Smooth muscle cell (in vitro differentiated cells): ENCODE results near the gene SNX2. TPM values are rescaled to one million over a fixed set of nuclear protein-coding genes. Genes with fewer than 3 reads are reported as not detected.

Experiments
- DNase-seq: peaks from one replicate; lab custom pipeline; 2025; ENCODE audit not compliant: unreplicated experiment; lab: John Stamatoyannopoulos, UW
- H2AFZ ChIP-seq: fragments of 200-600 bp; sonication (generic); 2 replicates; pipeline ENCODE4 v1.6.0; 2016; ENCODE audit warnings: antibody characterized with exemption, low read depth, mild to moderate bottlenecking
- H3F3A ChIP-seq: fragments of 200-600 bp; sonication (generic); 2 replicates; pipeline ENCODE4 v1.6.0; 2017; ENCODE audit warnings: antibody characterized with exemption, low read depth
- H3K27ac ChIP-seq: fragments of 200-600 bp; sonication (generic); 2 replicates; pipeline ENCODE4 v1.5.1; 2016; ENCODE audit warnings: low read depth, mild to moderate bottlenecking
- H3K27me3 ChIP-seq: fragments of 200-600 bp; sonication (generic); 2 replicates; pipeline ENCODE4 v1.6.1; 2016; ENCODE audit warnings: low read depth, mild to moderate bottlenecking
- H3K36me3 ChIP-seq: fragments of 200-600 bp; sonication (generic); 2 replicates; pipeline ENCODE4 v1.5.1; 2016; ENCODE audit warnings: low read depth
- H3K4me1 ChIP-seq: fragments of 200-600 bp; sonication (generic); 2 replicates; pipeline ENCODE4 v1.5.1; 2016; ENCODE audit warnings: low read depth
- H3K4me2 ChIP-seq: fragments of 200-600 bp; sonication (generic); 2 replicates; pipeline ENCODE4 v1.6.0; 2016; ENCODE audit warnings: mild to moderate bottlenecking
- H3K4me3 ChIP-seq: fragments of 200-600 bp; sonication (generic); 2 replicates; pipeline ENCODE4 v1.5.1; 2016; ENCODE audit warnings: mild to moderate bottlenecking
- H3K79me2 ChIP-seq: fragments of 200-600 bp; sonication (generic); 2 replicates; pipeline ENCODE4 v1.6.0; 2016; ENCODE audit warnings: low read depth, mild to moderate bottlenecking
- H3K9ac ChIP-seq: fragments of 200-600 bp; sonication (generic); 2 replicates; pipeline ENCODE4 v1.6.0; 2016; ENCODE audit warnings: low read depth
- H3K9me3 ChIP-seq: fragments of 200-600 bp; sonication (generic); replicated peaks from 2 replicates; pipeline ENCODE4 v1.5.1; 2016; ENCODE audit warnings: low read depth
- H4K20me1 ChIP-seq: fragments of 200-600 bp; sonication (generic); 2 replicates; pipeline ENCODE4 v1.6.0; 2016; ENCODE audit warnings: low read depth
- WGBS: methylation state at CpG from one replicate; pipeline ENCODE4 v1.1.7; 2016; ENCODE audit warnings: low lambda C conversion rate; 5-methylcytosine and 5-hydroxymethylcytosine counted together
- polyA plus RNA-seq: library from polyadenylated mRNA; unstranded; fragments of >200 nt; fragmentation: Nextera tagmentation; extraction: Ambion mirVana; gene quantifications from 2 replicates; pipeline ENCODE4 v1.2.1, GENCODE V29; 2016
- total RNA-seq: library from RNA; depleted of rRNA; stranded (reverse); fragments of >200 nt; gene quantifications from 2 replicates; pipeline ENCODE4 v1.2.3, GENCODE V29; 2014
- TF ChIP-seq, protein P1 (sequence below): fragments of 200-600 bp; sonication (generic); IDR thresholded peaks from 2 replicates; pipeline ENCODE4 v1.5.1; 2017; ENCODE audit warnings: borderline replicate concordance, mild to moderate bottlenecking, antibody characterized with exemption; ENCODE audit not compliant: insufficient read depth, poor library complexity, severe bottlenecking

SNX2 gene
- total and polyA plus RNA-seq, 2 experiments from 2014 or later, result 70.1 to 89.3 TPM

DNA sequence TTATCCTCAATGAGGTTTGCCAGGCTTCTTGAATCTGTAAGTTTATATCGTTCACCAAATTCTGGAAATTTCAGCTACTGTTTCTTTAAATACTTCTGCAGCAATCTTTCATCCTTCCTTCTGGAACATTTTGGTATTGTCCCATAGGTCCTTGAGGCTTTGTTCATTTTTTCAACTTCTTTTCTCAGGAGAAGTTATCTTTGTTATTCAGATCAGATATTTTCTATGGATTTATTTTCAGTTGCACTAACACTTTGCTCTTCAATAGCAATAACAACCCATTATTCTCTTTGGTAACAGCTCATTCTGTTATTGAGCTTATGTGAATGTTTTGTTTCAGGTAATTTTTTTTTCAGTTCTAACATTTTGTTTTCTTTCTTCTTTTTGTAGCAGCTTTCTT, 13.5 kb downstream of the SNX2 start:
- Histone ChIP-seq H2AFZ (no peak overlapping the region), H3K4me1 (no peaks in the 10 kb centered on the region), H3K9me3 (no peaks in the 10 kb centered on the region), H3F3A (no peaks in the 10 kb centered on the region), H3K4me3 (no peak overlapping the region), H3K9ac (no peak overlapping the region), H3K79me2 (peaks cover 96% of the 10 kb centered on the region), H4K20me1 (peaks cover 72% of the 10 kb centered on the region), H3K27ac (no peak overlapping the region), H3K27me3 (no peaks in the 10 kb centered on the region), H3K36me3 (peaks cover 9% of the 10 kb centered on the region), H3K4me2 (no peak overlapping the region)
- DNase-seq, result no peak
- WGBS, result 92% methylated on average over 1 of the region's 1 CpG
- TF ChIP-seq, protein P1, sequence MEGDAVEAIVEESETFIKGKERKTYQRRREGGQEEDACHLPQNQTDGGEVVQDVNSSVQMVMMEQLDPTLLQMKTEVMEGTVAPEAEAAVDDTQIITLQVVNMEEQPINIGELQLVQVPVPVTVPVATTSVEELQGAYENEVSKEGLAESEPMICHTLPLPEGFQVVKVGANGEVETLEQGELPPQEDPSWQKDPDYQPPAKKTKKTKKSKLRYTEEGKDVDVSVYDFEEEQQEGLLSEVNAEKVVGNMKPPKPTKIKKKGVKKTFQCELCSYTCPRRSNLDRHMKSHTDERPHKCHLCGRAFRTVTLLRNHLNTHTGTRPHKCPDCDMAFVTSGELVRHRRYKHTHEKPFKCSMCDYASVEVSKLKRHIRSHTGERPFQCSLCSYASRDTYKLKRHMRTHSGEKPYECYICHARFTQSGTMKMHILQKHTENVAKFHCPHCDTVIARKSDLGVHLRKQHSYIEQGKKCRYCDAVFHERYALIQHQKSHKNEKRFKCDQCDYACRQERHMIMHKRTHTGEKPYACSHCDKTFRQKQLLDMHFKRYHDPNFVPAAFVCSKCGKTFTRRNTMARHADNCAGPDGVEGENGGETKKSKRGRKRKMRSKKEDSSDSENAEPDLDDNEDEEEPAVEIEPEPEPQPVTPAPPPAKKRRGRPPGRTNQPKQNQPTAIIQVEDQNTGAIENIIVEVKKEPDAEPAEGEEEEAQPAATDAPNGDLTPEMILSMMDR, result no peak

DNA sequence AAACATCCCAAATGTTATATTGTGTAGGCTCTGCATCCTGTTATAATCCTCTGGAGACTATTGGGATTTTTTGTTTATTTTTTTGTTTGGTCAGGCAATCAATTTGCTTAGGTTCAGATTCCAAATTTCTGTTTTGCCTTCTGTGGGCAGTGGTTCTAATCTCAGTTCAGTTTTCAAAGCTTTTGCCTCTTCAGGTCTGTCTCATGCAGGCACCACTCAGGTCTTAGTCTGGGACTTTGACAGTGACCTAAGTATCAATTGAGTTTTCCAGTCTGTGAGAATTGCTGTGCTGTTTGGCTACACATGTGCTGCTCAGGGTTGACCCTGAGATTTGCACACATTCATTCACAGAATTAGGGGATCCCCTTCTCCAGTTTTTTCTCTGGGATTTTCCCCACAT, 14.1 kb downstream of the SNX2 start:
- DNase-seq, result no peak
- Histone ChIP-seq H3K4me3 (no peak overlapping the region), H2AFZ (no peak overlapping the region), H3K9me3 (no peaks in the 10 kb centered on the region), H3K27ac (no peak overlapping the region), H3K9ac (no peak overlapping the region), H4K20me1 (peaks cover 66% of the 10 kb centered on the region), H3K4me2 (no peak overlapping the region), H3K4me1 (no peaks in the 10 kb centered on the region), H3K36me3 (peaks cover 9% of the 10 kb centered on the region), H3K27me3 (no peaks in the 10 kb centered on the region), H3F3A (no peaks in the 10 kb centered on the region), H3K79me2 (peaks cover 92% of the 10 kb centered on the region)
- TF ChIP-seq, protein P1, result no peak

DNA sequence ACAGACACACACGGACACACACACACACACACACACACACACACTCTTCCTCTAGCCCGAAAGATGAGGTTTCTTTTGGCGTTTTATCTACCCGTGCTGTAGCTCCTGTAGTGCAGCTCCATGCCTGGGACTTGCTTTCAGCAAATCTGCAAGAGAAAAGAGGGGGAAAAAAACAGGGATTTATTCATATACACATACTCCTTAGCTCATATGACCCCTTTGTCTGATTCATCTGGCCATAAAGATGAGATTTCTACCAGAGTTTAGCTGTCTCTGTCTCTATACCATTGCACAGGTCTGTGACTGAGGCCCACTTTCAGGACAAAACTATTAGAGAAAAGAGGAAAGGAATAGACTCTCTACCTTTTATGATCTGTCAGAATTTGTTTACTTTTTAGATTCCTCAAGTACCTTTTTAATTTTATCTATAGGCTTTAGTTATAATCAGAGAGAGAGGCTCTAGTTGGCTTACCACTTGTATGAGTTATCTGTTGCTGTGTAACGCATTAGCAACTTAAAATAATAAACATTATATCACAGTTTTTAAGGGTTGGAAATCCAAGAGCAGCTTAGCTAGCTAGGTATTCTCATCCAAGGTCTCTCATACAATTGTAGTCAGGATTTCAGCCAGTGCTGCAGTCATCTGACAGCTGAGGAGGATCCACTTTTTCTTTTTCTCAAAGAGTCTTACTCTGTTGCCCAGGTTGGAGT, 14.7 kb downstream of the SNX2 start:
- DNase-seq, result no peak
- Histone ChIP-seq H3K4me2 (no peak overlapping the region), H3K9me3 (no peaks in the 10 kb centered on the region), H3K27me3 (no peaks in the 10 kb centered on the region), H4K20me1 (peaks cover 67% of the 10 kb centered on the region), H3K4me1 (no peaks in the 10 kb centered on the region), H3K27ac (no peak overlapping the region), H3K79me2 (peaks cover 92% of the 10 kb centered on the region), H3K9ac (no peak overlapping the region), H2AFZ (no peak overlapping the region), H3F3A (no peaks in the 10 kb centered on the region), H3K4me3 (no peak overlapping the region), H3K36me3 (peaks cover 9% of the 10 kb centered on the region)
- WGBS, result 76% methylated on average over 5 of the region's 5 CpGs
- TF ChIP-seq, protein P1, result no peak
